BLaER1 treated with 17β-estradiol and CSF1 and Interleukin-3, amounts not matched to agents 10 nM and 100 nM (cell line): ENCODE data around the gene SLC6A3.

ENCODE experiments used
- H3K27ac ChIP-seq, 11 experiments: shearing (Covaris generic); formaldehyde crosslinking; 2 replicates each; pipeline ENCODE4 v1.8.1; 2022
- H3K27me3 ChIP-seq, 11 experiments: shearing (Covaris generic); formaldehyde crosslinking; 2 replicates each; pipeline ENCODE4 v1.8.1; 2022
- H3K36me3 ChIP-seq, 11 experiments: shearing (Covaris generic); formaldehyde crosslinking; 2 replicates each; pipeline ENCODE4 v1.8.1; 2022
- H3K4me1 ChIP-seq, 10 experiments: shearing (Covaris generic); formaldehyde crosslinking; 2 replicates each; pipeline ENCODE4 v1.8.1; 2022
- H3K4me2 ChIP-seq, 11 experiments: shearing (Covaris generic); formaldehyde crosslinking; 2 replicates each; pipeline ENCODE4 v1.8.1; 2022
- H3K4me3 ChIP-seq, 10 experiments: shearing (Covaris generic); formaldehyde crosslinking; 2 replicates each; pipeline ENCODE4 v1.8.1; 2022
- H3K9ac ChIP-seq, 11 experiments: shearing (Covaris generic); formaldehyde crosslinking; 2 replicates each; pipeline ENCODE4 v1.8.1; 2022
- H3K9me3 ChIP-seq, 11 experiments: shearing (Covaris generic); formaldehyde crosslinking; replicated peaks in 1 of 11; 2 replicates each; pipeline ENCODE4 v1.8.1; 2022
- H4K20me1 ChIP-seq, 11 experiments: shearing (Covaris generic); formaldehyde crosslinking; 2 replicates each; pipeline ENCODE4 v1.8.1; 2022
- Cebpa-rat ChIP-seq, 11 experiments: shearing (Covaris generic); IDR thresholded peaks; 2 replicates each; pipeline ENCODE4 v1.8.1; 2022

Gene SLC6A3

DNA sequence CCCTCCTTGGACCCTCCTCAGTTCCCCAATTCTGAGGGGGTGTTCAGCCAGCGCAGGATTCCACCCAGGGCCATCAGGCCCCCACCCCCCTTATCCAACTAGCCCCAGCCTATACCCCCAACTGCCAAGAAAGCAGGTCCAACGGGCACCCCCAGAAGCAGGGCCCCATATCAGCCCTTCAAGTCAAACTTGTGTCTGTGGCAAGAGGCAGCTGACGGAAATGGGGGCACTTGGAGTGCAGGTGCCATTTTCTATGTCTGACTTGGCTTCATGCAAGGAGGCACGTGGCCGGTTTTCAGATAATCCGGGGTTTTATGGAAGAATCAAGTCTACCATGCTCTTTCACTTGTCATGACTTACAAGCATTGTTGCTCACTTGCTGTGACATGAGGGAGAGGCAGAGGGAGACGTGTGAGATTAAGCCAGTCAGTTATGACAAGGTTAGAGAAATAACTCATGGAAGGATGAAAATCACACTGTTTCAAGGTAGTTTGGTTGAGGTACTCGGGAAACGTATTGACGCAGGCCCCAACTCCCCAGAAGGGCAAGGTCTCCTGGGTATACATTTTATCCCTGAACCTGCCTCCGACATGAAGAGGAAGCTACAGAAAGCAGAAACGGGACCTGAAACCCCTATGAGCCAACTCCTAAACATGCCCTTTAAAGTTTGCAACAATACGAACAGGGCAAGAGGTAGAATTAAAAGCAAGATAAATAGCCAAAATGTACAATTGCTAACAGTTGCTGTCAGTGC is 73.8 kb downstream of the SLC6A3 start:
- H3K27ac ChIP-seq, result no peak overlapping the region
- H3K36me3 ChIP-seq, result no peaks in the 10 kb centered on the region
- H4K20me1 ChIP-seq, result no peaks in the 10 kb centered on the region
- peak overlapping the region; percentile 10 to 66 (median 46); a peak in 20 of 22 replicates for H3K4me2 ChIP-seq
- H3K4me3 ChIP-seq, result no peak overlapping the region
- no peak overlapping the region for H3K9ac ChIP-seq
- H3K27me3 ChIP-seq, result peaks cover 0 to 9% (median 0%) of the 10 kb centered on the region in 11 experiments; a peak in 8 of 22 replicates
- H3K9me3 ChIP-seq, result no peaks in the 10 kb centered on the region
- TF ChIP-seq Cebpa-rat (IDR thresholded peaks at IDR 0.05), result no peak
- H3K4me1 ChIP-seq, result peaks cover 9 to 59% (median 41%) of the 10 kb centered on the region in 10 experiments; a peak in 18 of 20 replicates

GRCh38 chr5:1370006-1370405 is 75.2 kb downstream of the SLC6A3 start:
- peaks cover 0 to 20% (median 0%) of the 10 kb centered on the region in 11 experiments; a peak in 9 of 22 replicates for H3K27me3 ChIP-seq
- no peak for TF ChIP-seq Cebpa-rat (IDR thresholded peaks at IDR 0.05)
- H3K4me1 ChIP-seq, result peaks cover 9 to 57% (median 40%) of the 10 kb centered on the region in 10 experiments; a peak in 18 of 20 replicates
- H3K36me3 ChIP-seq, result no peaks in the 10 kb centered on the region
- H4K20me1 ChIP-seq, result no peaks in the 10 kb centered on the region
- no peaks in the 10 kb centered on the region for H3K9me3 ChIP-seq
- H3K4me2 ChIP-seq, result no peak overlapping the region
- H3K4me3 ChIP-seq, result no peak overlapping the region
- H3K27ac ChIP-seq, result no peak overlapping the region
- no peak overlapping the region for H3K9ac ChIP-seq

GRCh38 chr5:1368756-1369155 is 76.5 kb downstream of the SLC6A3 start:
- Histone ChIP-seq H3K36me3 (no peaks in the 10 kb centered on the region), H3K4me2 (no peak overlapping the region), H3K27ac (no peak overlapping the region), H3K9ac (no peak overlapping the region), H3K9me3 (no peaks in the 10 kb centered on the region), H3K27me3 (peaks cover 2 to 33% (median 11%) of the 10 kb centered on the region in 11 experiments; a peak in 19 of 22 replicates), H3K4me1 (peaks cover 9 to 57% (median 49%) of the 10 kb centered on the region in 10 experiments; a peak in 18 of 20 replicates), H4K20me1 (no peaks in the 10 kb centered on the region), H3K4me3 (no peak overlapping the region)
- no peak for TF ChIP-seq Cebpa-rat (IDR thresholded peaks at IDR 0.05)

DNA sequence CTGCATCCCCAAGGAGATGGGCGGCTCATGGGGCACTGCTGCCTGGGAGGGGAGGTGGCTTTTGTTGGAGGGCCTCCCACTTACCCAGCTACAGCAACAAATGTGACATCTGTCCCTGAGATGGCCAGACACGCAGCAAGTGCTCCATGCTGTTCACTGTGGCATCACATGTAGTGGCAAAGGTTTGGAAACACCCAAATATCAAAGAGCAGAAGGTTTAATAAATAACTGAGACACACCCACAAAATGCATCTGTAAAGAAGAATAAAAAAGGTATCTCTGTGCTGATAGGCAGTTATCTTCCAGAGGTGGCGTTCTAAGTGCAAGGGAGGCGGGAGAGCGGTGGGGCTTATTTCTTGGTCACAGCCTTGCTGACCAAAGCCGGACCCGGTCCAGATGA is 77.0 kb downstream of the SLC6A3 start:
- Histone ChIP-seq H3K27me3 (peaks cover 8 to 38% (median 16%) of the 10 kb centered on the region in 11 experiments; a peak in 20 of 22 replicates), H4K20me1 (no peaks in the 10 kb centered on the region), H3K9me3 (no peaks in the 10 kb centered on the region), H3K9ac (no peak overlapping the region), H3K4me3 (no peak overlapping the region), H3K4me2 (no peak overlapping the region), H3K36me3 (no peaks in the 10 kb centered on the region), H3K27ac (no peak overlapping the region), H3K4me1 (peaks cover 9 to 58% (median 51%) of the 10 kb centered on the region in 10 experiments; a peak in 18 of 20 replicates)
- no peak for TF ChIP-seq Cebpa-rat (IDR thresholded peaks at IDR 0.05)

GRCh38 chr5:1367149-1367548 is 78.1 kb downstream of the SLC6A3 start:
- peak overlapping the region in 8 of 11 experiments; percentile 1 to 68 (median 55); a peak in 15 of 22 replicates for H3K4me2 ChIP-seq
- no peaks in the 10 kb centered on the region for H3K9me3 ChIP-seq
- no peak for TF ChIP-seq Cebpa-rat (IDR thresholded peaks at IDR 0.05)
- H3K27me3 ChIP-seq, result peaks cover 12 to 41% (median 24%) of the 10 kb centered on the region in 11 experiments; a peak in 20 of 22 replicates
- H3K4me1 ChIP-seq, result peaks cover 7 to 62% (median 53%) of the 10 kb centered on the region in 10 experiments; a peak in 18 of 20 replicates
- no peaks in the 10 kb centered on the region for H3K36me3 ChIP-seq
- no peaks in the 10 kb centered on the region for H4K20me1 ChIP-seq
- H3K4me3 ChIP-seq, result no peak overlapping the region
- H3K9ac ChIP-seq, result no peak overlapping the region
- no peak overlapping the region for H3K27ac ChIP-seq

GRCh38 chr5:1366514-1366913 is 78.7 kb downstream of the SLC6A3 start:
- Histone ChIP-seq H3K4me2 (peak overlapping the region in 8 of 11 experiments; percentile 1 to 68 (median 55); a peak in 14 of 22 replicates), H3K36me3 (no peaks in the 10 kb centered on the region), H3K9me3 (no peaks in the 10 kb centered on the region), H3K4me3 (no peak overlapping the region), H3K9ac (no peak overlapping the region), H4K20me1 (no peaks in the 10 kb centered on the region), H3K4me1 (peaks cover under 1 to 56% (median 46%) of the 10 kb centered on the region in 10 experiments; a peak in 17 of 20 replicates), H3K27ac (no peak overlapping the region), H3K27me3 (peaks cover 12 to 41% (median 24%) of the 10 kb centered on the region in 11 experiments; a peak in 20 of 22 replicates)
- no peak for TF ChIP-seq Cebpa-rat (IDR thresholded peaks at IDR 0.05)

DNA sequence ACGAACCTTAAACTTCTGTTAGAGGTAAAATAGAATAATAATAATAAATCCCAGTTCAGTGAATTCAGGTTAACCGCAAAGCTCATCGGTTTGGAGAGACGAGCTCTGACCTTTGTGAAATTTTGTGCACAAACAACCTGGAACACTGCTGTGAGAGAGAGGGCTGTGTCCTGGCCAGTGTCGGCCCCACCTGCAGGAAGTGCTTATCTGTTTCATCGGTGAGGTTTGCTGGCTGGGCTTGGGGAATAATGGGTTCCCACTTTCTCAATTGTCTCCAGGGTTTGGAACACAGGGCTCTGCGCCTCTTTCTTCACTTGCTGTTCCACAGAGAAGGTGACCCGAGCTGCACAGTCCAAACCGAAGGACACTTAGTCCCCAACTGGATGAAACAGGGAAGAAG is 81.0 kb downstream of the SLC6A3 start:
- Histone ChIP-seq H3K36me3 (no peaks in the 10 kb centered on the region), H3K4me3 (no peak overlapping the region), H3K27ac (no peak overlapping the region), H3K9ac (no peak overlapping the region), H4K20me1 (no peaks in the 10 kb centered on the region), H3K4me2 (peak overlapping the region in 7 of 11 experiments; percentile 20 to 75 (median 68); a peak in 12 of 22 replicates), H3K27me3 (peaks cover 12 to 41% (median 24%) of the 10 kb centered on the region in 11 experiments; a peak in 20 of 22 replicates), H3K9me3 (no peaks in the 10 kb centered on the region), H3K4me1 (peaks cover 0 to 50% (median 41%) of the 10 kb centered on the region in 10 experiments; a peak in 14 of 20 replicates)
- TF ChIP-seq Cebpa-rat (IDR thresholded peaks at IDR 0.05), result no peak

DNA sequence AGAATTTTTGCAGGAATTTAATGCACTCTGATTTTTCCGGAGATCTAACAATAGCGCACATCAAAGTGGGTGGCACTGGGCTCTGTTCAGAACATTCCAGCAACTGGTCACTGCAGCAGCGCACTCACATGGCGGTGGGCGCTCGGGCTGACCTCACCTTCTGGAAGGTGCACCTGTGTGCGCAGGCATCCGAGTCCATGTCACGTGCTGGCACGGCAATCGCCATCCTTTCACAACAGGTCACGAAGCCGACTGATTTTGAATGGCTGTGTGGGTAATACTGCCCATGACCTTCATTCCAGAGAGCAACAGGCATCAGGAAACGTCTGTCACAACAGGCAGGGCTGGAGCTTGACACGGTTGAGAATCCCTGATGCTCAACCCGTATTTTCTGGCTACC is 81.7 kb downstream of the SLC6A3 start:
- no peak overlapping the region for H3K27ac ChIP-seq
- no peak overlapping the region for H3K4me3 ChIP-seq
- peak overlapping the region in 8 of 11 experiments; percentile 9 to 75 (median 66); a peak in 13 of 22 replicates for H3K4me2 ChIP-seq
- H3K9ac ChIP-seq, result no peak overlapping the region
- H3K9me3 ChIP-seq, result no peaks in the 10 kb centered on the region
- no peaks in the 10 kb centered on the region for H3K36me3 ChIP-seq
- peaks cover 0 to 2% (median 0%) of the 10 kb centered on the region in 11 experiments; a peak in 3 of 22 replicates for H4K20me1 ChIP-seq
- H3K4me1 ChIP-seq, result peaks cover 0 to 52% (median 41%) of the 10 kb centered on the region in 10 experiments; a peak in 14 of 20 replicates
- TF ChIP-seq Cebpa-rat (IDR thresholded peaks at IDR 0.05), result no peak
- H3K27me3 ChIP-seq, result peaks cover 12 to 41% (median 24%) of the 10 kb centered on the region in 11 experiments; a peak in 20 of 22 replicates

DNA sequence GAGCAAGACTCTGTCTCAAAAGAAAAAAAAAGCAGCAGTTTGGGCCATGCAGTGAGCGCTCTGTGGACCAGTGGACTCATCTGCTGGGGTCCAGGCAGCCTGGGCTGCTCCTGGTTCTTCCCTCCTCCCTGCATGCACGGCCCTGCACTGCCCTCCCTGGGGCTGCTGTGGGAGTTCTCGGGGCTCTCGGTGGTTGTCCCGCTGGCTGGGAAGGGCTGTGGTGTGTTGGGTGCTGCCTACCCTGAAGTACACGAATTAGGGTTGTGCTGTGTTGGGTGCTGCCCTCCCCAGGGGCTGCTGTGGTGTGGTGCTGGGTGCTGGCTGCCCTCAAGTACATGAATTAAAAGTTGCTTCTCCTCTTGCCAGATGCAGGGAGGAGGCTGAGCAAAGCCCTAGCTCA is 82.1 kb downstream of the SLC6A3 start:
- peaks cover 12 to 41% (median 24%) of the 10 kb centered on the region in 11 experiments; a peak in 20 of 22 replicates for H3K27me3 ChIP-seq
- H3K4me3 ChIP-seq, result no peak overlapping the region
- H3K4me1 ChIP-seq, result peaks cover 0 to 56% (median 41%) of the 10 kb centered on the region in 10 experiments; a peak in 14 of 20 replicates
- no peak overlapping the region for H3K9ac ChIP-seq
- H3K27ac ChIP-seq, result no peak overlapping the region
- no peaks in the 10 kb centered on the region for H3K9me3 ChIP-seq
- peak overlapping the region in 8 of 11 experiments; percentile 9 to 75 (median 66); a peak in 12 of 22 replicates for H3K4me2 ChIP-seq
- peaks cover 0 to 2% (median 0%) of the 10 kb centered on the region in 11 experiments; a peak in 3 of 22 replicates for H4K20me1 ChIP-seq
- TF ChIP-seq Cebpa-rat (IDR thresholded peaks at IDR 0.05), result no peak
- no peaks in the 10 kb centered on the region for H3K36me3 ChIP-seq
